ENCODE measurements around the gene TNNI3K.
A peak's percentile ranks its signal among the peaks of the same experiment; 100 is the strongest.
"Not testable (repeated sequence)": the region's sequence is repeated elsewhere in the genome, so short reads cannot be mapped to it uniquely, and the experiment has no call there.

TNNI3K gene

DNA sequence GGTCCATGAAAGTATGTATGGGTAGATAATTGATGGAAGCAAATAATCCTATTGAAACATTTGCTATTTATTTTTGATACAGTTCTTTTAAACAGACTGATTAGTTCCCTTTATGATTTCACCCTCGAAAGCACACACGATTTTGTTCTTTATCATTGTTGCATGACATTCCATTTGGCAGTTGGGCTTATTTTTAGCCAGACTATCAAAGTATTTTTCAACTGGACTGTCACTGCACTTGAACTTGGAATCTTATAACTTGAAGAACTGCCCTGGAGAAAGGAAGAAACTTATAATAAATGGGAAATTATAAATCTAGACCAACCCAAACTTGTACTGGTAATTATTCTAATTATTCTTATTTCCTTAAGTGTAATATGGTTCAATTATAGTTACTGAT, at the start of gene TNNI3K:
TSS of gene TNNI3K (plus strand) at position 235 of the 400 bp plus-strand sequence. CDS start at position 300, 65 bp downstream.
- DNase-seq, result no peak

DNA sequence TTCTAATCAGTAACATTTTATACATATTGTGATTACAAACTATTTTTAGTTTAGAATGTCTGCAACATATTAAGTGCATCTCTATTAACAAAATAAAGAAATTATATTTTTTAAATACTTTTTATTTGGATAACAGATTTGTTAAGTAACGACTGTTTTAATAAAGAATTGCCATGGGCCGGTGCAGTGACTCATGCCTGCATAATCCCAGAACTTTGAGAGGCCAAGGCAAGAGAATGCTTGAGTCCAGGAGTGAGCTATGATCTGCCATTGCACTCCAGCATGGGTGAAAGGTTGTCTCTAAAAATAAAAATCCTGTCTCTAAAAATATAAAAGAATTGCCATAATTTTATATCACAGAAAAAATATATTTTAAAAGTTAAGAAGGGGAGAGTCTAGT, 41.3 kb upstream of the TNNI3K start:
- DNase-seq, result no peak

DNA sequence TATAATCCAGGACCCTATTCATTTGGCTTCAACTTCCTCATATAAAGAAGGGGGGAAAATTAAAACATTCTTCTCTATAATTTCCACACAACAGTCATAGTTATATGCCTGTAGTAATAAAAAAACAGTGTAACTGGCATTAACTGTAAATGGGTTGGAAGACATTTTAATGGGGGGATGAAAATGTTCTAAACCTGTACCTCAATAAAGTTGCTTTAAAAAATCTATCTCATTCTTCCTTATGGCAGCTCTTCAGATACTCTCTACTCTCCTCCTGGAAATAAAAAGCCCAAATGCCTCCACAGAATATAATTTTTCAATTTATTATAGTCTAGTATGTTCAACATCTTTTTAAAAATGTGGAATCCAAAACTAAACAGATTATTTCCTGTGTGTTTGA, 39.8 kb upstream of the TNNI3K start:
- no peak for DNase-seq

DNA sequence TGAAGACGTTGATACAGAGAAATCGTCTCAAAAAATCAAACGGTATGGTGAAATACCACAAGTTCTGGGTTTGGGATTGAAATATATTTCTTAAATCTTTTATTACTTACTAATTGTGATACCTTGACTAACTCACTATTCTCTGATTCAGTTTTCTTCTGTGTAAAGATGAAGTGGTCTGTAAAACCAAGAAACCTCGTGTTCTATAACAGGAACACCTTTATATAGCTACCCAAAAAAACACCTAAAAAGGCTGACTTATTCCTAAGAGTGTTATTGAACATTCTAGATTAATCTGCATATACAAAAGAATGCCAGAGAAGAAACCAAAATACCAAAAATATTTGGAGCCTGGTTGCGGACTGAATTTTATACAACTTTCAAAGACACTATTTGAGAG, 37.9 kb upstream of the TNNI3K start:
- DNase-seq, result no peak

DNA sequence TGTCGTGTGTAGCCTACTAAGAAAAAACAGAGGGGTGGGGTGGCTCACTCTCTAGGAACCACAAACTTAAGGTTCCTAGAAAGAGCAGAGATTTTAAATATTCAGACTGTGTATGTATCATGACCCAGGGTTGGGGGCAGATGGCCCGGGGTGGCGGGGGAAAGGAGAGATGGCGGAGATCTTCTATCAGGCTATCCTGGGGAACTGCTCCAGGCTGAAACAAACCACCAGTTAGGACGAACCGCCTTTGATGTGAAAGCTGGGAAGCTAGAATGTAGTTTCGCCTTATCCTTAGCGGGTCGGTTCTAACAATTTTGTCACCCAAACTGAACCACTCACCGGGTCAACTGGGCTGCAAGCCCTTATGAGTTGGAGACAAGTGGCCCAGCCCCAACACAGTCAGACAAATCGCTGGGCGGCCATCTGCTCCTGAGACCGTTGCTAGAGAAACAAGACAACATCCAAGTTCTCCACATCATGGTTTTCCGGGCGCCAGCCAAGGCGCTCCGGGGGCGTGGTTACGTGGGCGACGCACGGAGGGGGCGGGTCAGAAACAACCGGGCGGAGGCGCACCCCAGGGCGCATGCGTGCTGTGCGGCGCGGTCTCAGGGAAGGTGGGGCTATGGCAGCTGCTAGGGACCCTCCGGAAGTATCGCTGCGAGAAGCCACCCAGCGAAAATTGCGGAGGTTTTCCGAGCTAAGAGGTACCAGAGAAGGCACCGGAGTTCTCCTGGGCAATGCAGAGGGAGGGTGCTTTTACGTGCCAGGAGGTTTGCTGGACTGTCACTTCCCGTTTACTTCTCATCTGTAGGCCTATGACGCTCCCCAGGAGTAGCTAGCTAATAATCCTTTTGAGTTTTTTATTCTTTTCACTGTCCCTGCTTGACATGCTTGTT, 37.3 kb upstream of the TNNI3K start, which contains the start of the genes FPGT and LRRIQ3:
TSS of gene FPGT (plus strand) at position 586 of the 896 bp plus-strand sequence. CDS start at position 623, 37 bp downstream.
TSS of gene LRRIQ3 (minus strand) at position 520 of the 896 bp plus-strand sequence. CDS start 14,492 bp downstream, outside the sequence.
- DNase-seq, result peak; percentile 98

GRCh38 chr1:74199504-74199903, 35.7 kb upstream of the TNNI3K start:
- DNase-seq, result no peak

DNA sequence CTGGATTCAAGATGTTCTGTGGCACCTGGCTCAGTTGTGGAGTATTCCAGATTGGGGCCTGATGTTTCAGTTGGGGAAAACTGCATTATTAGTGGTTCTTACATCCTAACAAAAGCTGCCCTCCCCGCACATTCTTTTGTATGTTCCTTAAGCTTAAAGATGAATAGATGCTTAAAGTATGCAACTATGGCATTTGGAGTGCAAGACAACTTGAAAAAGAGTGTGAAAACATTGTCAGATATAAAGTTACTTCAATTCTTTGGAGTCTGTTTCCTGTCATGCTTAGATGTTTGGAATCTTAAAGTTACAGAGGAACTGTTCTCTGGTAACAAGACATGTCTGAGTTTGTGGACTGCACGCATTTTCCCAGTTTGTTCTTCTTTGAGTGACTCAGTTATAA, 29.9 kb upstream of the TNNI3K start:
- DNase-seq, result no peak

DNA sequence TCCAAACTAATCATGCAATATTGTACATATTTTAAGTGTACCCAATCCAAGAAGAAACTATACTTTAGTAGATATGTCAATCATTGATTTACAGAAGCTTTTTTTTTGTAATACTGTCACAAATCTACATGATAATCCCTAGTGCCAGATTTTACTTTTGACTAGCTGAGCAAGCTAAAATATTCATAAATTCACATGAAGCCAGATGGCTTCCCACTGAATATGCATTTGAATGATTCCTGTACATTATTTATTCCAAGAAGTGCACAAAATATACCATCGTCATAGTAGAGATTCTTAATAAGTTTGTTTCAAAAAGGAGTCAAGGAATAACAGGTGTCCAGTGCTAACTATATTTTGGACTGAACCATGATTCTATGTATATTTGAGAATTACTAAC, 20.0 kb upstream of the TNNI3K start:
- no peak for DNase-seq

- no peak for DNase-seq
Measured at GRCh38 chr1:74222701-74223100, 12.5 kb upstream of the TNNI3K start.

DNA sequence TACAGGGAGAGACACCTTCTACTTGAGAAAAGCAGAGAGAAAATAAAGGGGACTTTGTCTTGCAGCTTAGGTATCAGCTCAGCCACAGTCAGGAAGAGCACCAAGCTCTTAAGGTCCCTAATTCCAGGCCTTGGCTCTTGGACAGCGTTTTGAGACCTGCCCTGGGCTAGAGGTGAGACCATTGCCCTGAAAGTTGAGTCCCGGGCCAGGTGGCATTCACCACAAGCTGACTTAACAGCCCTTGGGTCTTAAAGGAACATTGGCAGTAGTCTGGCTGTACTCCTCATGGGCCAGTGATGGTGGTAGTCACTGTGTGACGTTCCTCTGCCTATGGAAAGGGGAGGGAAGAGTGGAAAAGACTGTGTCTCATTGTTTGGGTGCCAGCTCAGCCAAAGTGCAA, 11.7 kb upstream of the TNNI3K start:
- no peak for DNase-seq

- DNase-seq, result no peak
Measured at GRCh38 chr1:74236440-74236839, 1.3 kb downstream of the TNNI3K start.

GRCh38 chr1:74237035-74237434, 1.8 kb downstream of the TNNI3K start:
- DNase-seq, result no peak

GRCh38 chr1:74237787-74238186, 2.6 kb downstream of the TNNI3K start:
- no peak for DNase-seq

DNA sequence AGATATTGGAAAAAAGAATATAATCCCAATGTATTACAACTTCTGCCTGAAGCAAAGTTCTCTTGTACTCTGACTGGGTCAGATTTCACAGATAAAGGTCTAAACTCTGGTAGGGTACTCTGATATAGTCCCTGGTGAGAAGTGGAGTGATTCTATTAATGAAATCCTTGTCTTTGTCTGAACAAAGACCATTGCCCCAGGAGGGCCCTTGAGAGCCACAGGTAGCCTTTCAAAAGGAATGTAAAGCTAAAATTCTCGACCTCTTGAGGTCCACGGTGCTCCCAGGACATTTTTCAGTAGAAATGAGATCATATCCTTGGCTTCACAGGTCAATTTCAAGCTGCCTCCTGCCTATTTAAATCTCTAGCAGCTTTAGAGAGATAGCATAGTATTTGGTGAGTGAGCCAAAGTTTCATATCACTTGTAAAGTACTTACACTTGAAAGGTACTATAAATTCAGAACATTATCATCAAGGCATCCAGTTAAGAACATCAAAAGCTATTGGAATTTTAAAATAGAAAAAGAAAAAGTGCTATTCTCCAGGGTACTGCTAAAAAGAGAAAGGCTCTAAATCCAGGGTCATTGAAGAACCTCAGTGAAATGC, 10.1 kb downstream of the TNNI3K start:
- DNase-seq, result no peak

DNA sequence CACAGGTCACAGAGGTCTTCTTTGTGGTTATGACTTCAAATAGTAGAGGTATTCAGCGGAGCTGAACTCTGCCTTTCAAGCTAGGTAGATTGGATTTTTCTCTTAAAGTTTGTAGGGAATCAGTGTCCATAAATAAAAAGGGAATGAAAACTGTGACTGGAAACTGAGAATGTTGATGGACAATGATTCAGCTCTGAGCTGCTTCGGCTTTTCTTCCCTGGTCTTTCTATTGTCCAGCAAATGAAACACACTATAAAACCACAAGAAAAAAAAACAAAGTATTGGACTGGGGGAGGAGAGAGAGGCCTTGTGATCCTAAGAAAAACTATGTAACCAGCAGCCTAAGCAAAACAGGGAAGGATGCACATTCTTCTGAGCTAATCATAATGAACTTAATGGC, 11.1 kb downstream of the TNNI3K start:
- DNase-seq, result no peak

DNA sequence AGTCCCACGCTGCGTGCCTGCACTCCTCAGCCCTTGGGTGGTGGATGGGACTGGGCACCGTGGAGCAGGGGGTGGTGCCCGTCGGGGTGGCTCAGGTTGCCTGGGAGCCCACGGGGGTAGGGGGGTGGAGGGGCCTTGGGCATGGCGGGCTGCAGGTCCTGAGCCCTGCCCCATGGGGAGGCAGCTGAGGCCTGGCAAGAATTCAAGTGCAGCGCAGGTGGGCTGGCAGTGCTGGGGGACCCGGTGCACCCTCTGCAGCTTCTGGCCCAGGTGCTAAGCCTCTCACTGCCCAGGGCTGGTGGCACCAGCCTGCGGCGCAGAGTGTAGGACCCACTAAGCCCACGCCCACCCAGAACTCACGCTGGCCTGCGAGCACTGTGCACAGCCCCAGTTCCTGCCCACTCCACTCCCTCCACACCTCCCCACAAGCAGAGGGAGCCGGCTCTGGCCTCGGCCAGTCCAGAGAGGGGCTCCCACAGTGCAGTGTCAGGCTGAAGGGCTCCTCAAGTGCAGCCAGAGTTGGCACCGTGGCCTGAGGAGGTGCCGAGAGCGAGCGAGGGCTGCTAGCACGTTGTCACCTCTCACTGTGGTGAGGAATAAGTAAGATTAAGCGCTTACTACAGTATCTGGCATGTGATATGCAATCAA, 12.8 kb downstream of the TNNI3K start:
- no peak for DNase-seq

- DNase-seq, result not testable (repeated sequence)
Measured at GRCh38 chr1:74253243-74253824, 18.1 kb downstream of the TNNI3K start.

DNA sequence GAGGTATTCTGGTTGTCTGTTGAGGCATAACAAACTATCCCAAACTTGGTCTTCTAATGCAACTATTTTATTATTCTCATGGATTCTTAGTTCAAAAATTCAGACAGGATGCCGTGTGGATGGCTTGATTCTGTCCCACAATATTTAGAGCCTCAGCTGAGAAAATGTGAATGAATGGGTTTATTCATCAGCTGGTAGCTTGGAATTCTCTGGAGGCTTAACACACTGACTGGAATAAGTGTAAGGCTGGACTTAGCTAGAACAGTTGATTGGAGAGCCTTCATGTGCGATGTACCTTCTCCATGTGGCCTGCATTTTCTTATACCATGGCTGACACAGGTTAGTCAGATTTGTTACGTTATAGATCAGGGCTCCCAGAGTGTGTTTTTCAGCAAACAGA, 30.8 kb downstream of the TNNI3K start:
- no peak for DNase-seq

DNA sequence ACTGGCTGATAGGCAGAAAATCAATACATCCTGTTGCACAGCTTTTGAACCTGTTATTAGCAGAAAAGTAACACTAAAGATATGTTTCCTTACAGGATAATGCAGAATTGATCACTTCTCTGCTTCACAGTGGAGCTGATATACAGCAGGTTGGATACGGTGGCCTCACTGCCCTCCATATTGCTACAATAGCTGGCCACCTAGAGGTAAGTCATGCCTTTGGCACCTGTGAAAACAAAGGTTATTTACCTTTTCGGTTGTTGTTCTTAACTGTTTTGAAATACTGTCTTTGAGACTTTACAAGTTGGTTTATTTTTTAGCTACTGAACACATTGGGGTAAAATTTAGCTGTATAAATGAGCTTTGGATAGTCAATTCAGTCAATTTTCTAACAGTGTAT, 36.3 kb downstream of the TNNI3K start:
- no peak for DNase-seq

- no peak for DNase-seq
Measured at GRCh38 chr1:74280642-74281396, 45.6 kb downstream of the TNNI3K start.

GRCh38 chr1:74286414-74286813, 51.2 kb downstream of the TNNI3K start:
- DNase-seq, result no peak

GRCh38 chr1:74314438-74314837, 79.3 kb downstream of the TNNI3K start:
- DNase-seq, result no peak

DNA sequence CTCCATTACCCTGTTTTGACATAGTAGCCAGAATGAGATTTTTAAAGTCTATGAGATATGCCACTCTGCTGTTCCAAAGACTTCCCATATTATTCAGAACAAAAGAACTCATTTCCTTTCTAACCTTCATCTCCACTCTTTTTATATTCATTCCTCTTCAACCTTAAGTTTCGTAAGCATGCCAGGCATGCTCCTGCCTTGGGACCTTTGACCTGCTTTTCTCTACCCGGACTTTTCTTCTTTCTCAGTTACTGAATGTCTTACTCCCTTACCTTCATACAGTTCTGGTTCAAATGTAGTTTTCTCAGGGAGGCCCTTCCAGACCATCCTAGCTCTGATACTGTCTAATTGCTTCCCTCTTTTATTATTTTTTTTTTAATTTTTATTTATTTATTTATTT, 81.1 kb downstream of the TNNI3K start:
- no peak for DNase-seq
